ENCODE measurements around the gene CYTH3.
"Not testable (repeated sequence)": the region's sequence is repeated elsewhere in the genome, so short reads cannot be mapped to it uniquely, and the experiment has no call there.

Gene CYTH3, protein sequence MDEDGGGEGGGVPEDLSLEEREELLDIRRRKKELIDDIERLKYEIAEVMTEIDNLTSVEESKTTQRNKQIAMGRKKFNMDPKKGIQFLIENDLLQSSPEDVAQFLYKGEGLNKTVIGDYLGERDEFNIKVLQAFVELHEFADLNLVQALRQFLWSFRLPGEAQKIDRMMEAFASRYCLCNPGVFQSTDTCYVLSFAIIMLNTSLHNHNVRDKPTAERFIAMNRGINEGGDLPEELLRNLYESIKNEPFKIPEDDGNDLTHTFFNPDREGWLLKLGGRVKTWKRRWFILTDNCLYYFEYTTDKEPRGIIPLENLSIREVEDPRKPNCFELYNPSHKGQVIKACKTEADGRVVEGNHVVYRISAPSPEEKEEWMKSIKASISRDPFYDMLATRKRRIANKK

GRCh38 chr7:6272481-6273323 is at the start of gene CYTH3:
Gene CYTH3 (minus strand): TSS chr7:6272624. CDS start chr7:6272507, 117 bp downstream.
- H3K36me3 ChIP-seq (ENCODE audit: control insufficient read depth, insufficient read depth, low read length) = no peaks in the 10 kb centered on the region
- peak within 1 kb of the TSS; percentile 86 for H3K4me3 ChIP-seq (ENCODE audit: low read depth, low read length)
- H3K9me3 ChIP-seq (ENCODE audit: control insufficient read depth, insufficient read depth, low read length) = no peaks in the 10 kb centered on the region
- H3K27me3 ChIP-seq (ENCODE audit: control insufficient read depth, insufficient read depth, low read length) = peaks cover 18% of the 10 kb centered on the region
- H3K27ac ChIP-seq (ENCODE audit: low read depth, low read length) = no peak within 1 kb of the TSS
- H3K9ac ChIP-seq (ENCODE audit: low read depth, low read length) = no peak within 1 kb of the TSS
- H3K4me1 ChIP-seq (ENCODE audit: control insufficient read depth, insufficient read depth, low read length) = peaks cover 26% of the 10 kb centered on the region

DNA sequence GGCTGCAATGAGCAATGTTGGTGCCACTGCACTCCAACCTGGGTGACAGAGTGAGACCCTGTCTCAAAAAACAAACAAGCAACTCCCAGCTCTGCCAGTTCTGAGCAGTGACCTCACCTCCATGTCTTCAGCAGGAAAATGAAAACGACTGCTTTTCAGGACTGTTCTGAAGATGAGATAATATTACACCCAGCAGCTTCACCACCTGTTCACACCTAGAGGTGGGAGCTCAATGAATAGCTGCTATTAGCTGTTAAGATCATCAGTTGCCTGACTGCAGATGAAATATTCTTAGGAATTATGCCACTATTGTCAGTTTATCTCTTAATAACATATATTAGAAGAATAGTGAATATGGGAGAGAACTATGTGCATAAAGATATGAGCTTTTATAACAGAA is 48.4 kb upstream of the CYTH3 start:
- H3K4me1 ChIP-seq (ENCODE audit: control insufficient read depth, insufficient read depth, low read length) = no peaks in the 10 kb centered on the region
- no peaks in the 10 kb centered on the region for H3K9me3 ChIP-seq (ENCODE audit: control insufficient read depth, insufficient read depth, low read length)
- no peak overlapping the region for H3K27ac ChIP-seq (ENCODE audit: low read depth, low read length)
- no peak overlapping the region for H3K4me3 ChIP-seq (ENCODE audit: low read depth, low read length)
- H3K27me3 ChIP-seq (ENCODE audit: control insufficient read depth, insufficient read depth, low read length) = no peaks in the 10 kb centered on the region
- H3K36me3 ChIP-seq (ENCODE audit: control insufficient read depth, insufficient read depth, low read length) = no peaks in the 10 kb centered on the region
- no peak overlapping the region for H3K9ac ChIP-seq (ENCODE audit: low read depth, low read length)

- H3K4me3 ChIP-seq (ENCODE audit: low read depth, low read length) = no peak overlapping the region
- no peak overlapping the region for H3K9ac ChIP-seq (ENCODE audit: low read depth, low read length)
- H3K36me3 ChIP-seq (ENCODE audit: control insufficient read depth, insufficient read depth, low read length) = no peaks in the 10 kb centered on the region
- no peaks in the 10 kb centered on the region for H3K4me1 ChIP-seq (ENCODE audit: control insufficient read depth, insufficient read depth, low read length)
- H3K27me3 ChIP-seq (ENCODE audit: control insufficient read depth, insufficient read depth, low read length) = no peaks in the 10 kb centered on the region
- no peaks in the 10 kb centered on the region for H3K9me3 ChIP-seq (ENCODE audit: control insufficient read depth, insufficient read depth, low read length)
- no peak overlapping the region for H3K27ac ChIP-seq (ENCODE audit: low read depth, low read length)
Measured at GRCh38 chr7:6317797-6318438, 45.5 kb upstream of the CYTH3 start.

GRCh38 chr7:6316226-6316625 is 43.8 kb upstream of the CYTH3 start:
- H3K36me3 ChIP-seq (ENCODE audit: control insufficient read depth, insufficient read depth, low read length) = no peaks in the 10 kb centered on the region
- H3K27me3 ChIP-seq (ENCODE audit: control insufficient read depth, insufficient read depth, low read length) = no peaks in the 10 kb centered on the region
- H3K4me3 ChIP-seq (ENCODE audit: low read depth, low read length) = no peak overlapping the region
- no peak overlapping the region for H3K27ac ChIP-seq (ENCODE audit: low read depth, low read length)
- no peaks in the 10 kb centered on the region for H3K9me3 ChIP-seq (ENCODE audit: control insufficient read depth, insufficient read depth, low read length)
- H3K9ac ChIP-seq (ENCODE audit: low read depth, low read length) = no peak overlapping the region
- H3K4me1 ChIP-seq (ENCODE audit: control insufficient read depth, insufficient read depth, low read length) = no peaks in the 10 kb centered on the region

GRCh38 chr7:6315746-6316145 is 43.3 kb upstream of the CYTH3 start:
- Histone ChIP-seq H3K4me3 (ENCODE audit: low read depth, low read length) (no peak overlapping the region), H3K4me1 (ENCODE audit: control insufficient read depth, insufficient read depth, low read length) (no peaks in the 10 kb centered on the region), H3K27me3 (ENCODE audit: control insufficient read depth, insufficient read depth, low read length) (no peaks in the 10 kb centered on the region), H3K9ac (ENCODE audit: low read depth, low read length) (no peak overlapping the region), H3K36me3 (ENCODE audit: control insufficient read depth, insufficient read depth, low read length) (no peaks in the 10 kb centered on the region), H3K9me3 (ENCODE audit: control insufficient read depth, insufficient read depth, low read length) (no peaks in the 10 kb centered on the region), H3K27ac (ENCODE audit: low read depth, low read length) (no peak overlapping the region)

GRCh38 chr7:6310271-6310993 is 38.0 kb upstream of the CYTH3 start:
- H3K9me3 ChIP-seq (ENCODE audit: control insufficient read depth, insufficient read depth, low read length) = no peaks in the 10 kb centered on the region
- H3K9ac ChIP-seq (ENCODE audit: low read depth, low read length) = no peak overlapping the region
- no peaks in the 10 kb centered on the region for H3K36me3 ChIP-seq (ENCODE audit: control insufficient read depth, insufficient read depth, low read length)
- H3K4me3 ChIP-seq (ENCODE audit: low read depth, low read length) = no peak overlapping the region
- no peak overlapping the region for H3K27ac ChIP-seq (ENCODE audit: low read depth, low read length)
- H3K27me3 ChIP-seq (ENCODE audit: control insufficient read depth, insufficient read depth, low read length) = no peaks in the 10 kb centered on the region
- no peaks in the 10 kb centered on the region for H3K4me1 ChIP-seq (ENCODE audit: control insufficient read depth, insufficient read depth, low read length)

DNA sequence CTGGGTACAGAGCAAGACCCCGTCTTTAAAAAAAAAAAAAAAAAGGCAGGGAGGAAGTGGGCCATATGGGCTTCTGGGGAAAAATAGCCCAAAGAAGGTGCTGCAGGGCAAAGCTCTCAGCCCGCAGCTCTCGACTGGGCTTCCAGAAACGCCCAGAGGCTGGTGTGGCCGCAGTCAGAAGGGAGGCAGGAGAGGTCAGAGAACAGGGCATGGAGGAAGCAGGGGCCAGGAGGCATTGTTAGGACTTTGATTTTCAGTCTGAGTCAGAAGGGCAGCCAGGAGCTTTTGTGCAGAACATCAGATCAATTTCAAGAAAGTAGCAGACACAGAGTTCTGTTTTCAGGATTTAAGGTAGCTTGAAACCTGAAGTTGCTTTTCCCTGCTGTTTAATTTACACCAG is 35.3 kb upstream of the CYTH3 start:
- no peaks in the 10 kb centered on the region for H3K4me1 ChIP-seq (ENCODE audit: control insufficient read depth, insufficient read depth, low read length)
- H3K9me3 ChIP-seq (ENCODE audit: control insufficient read depth, insufficient read depth, low read length) = no peaks in the 10 kb centered on the region
- H3K4me3 ChIP-seq (ENCODE audit: low read depth, low read length) = no peak overlapping the region
- H3K27me3 ChIP-seq (ENCODE audit: control insufficient read depth, insufficient read depth, low read length) = no peaks in the 10 kb centered on the region
- no peak overlapping the region for H3K27ac ChIP-seq (ENCODE audit: low read depth, low read length)
- no peak overlapping the region for H3K9ac ChIP-seq (ENCODE audit: low read depth, low read length)
- no peaks in the 10 kb centered on the region for H3K36me3 ChIP-seq (ENCODE audit: control insufficient read depth, insufficient read depth, low read length)

- no peaks in the 10 kb centered on the region for H3K9me3 ChIP-seq (ENCODE audit: control insufficient read depth, insufficient read depth, low read length)
- no peaks in the 10 kb centered on the region for H3K36me3 ChIP-seq (ENCODE audit: control insufficient read depth, insufficient read depth, low read length)
- no peaks in the 10 kb centered on the region for H3K4me1 ChIP-seq (ENCODE audit: control insufficient read depth, insufficient read depth, low read length)
- H3K9ac ChIP-seq (ENCODE audit: low read depth, low read length) = no peak overlapping the region
- no peak overlapping the region for H3K27ac ChIP-seq (ENCODE audit: low read depth, low read length)
- H3K27me3 ChIP-seq (ENCODE audit: control insufficient read depth, insufficient read depth, low read length) = no peaks in the 10 kb centered on the region
- H3K4me3 ChIP-seq (ENCODE audit: low read depth, low read length) = no peak overlapping the region
Measured at GRCh38 chr7:6306471-6306870, 34.0 kb upstream of the CYTH3 start.

- H3K9me3 ChIP-seq (ENCODE audit: control insufficient read depth, insufficient read depth, low read length) = no peaks in the 10 kb centered on the region
- no peaks in the 10 kb centered on the region for H3K27me3 ChIP-seq (ENCODE audit: control insufficient read depth, insufficient read depth, low read length)
- H3K4me1 ChIP-seq (ENCODE audit: control insufficient read depth, insufficient read depth, low read length) = no peaks in the 10 kb centered on the region
- no peak overlapping the region for H3K27ac ChIP-seq (ENCODE audit: low read depth, low read length)
- H3K9ac ChIP-seq (ENCODE audit: low read depth, low read length) = no peak overlapping the region
- no peak overlapping the region for H3K4me3 ChIP-seq (ENCODE audit: low read depth, low read length)
- no peaks in the 10 kb centered on the region for H3K36me3 ChIP-seq (ENCODE audit: control insufficient read depth, insufficient read depth, low read length)
Measured at GRCh38 chr7:6305330-6305729, 32.9 kb upstream of the CYTH3 start.

DNA sequence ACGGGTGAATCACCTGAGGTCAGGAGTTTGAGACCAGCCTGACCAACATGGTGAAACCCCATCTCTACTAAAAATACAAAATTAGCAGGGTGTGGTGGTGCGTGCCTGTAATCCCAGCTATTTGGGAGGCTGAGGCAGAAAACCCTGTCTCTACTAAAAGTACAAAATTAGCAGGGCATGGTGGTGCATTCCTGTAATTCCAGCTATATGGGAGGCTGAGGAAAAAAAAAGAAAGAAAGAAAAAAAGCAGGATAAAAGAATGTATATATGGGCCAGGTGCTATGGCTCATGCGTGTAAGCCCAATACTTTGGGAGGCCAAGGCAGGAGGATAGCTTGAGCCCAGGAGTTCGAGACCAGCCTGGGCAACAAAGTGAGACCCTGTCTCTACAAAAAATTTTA is 29.0 kb upstream of the CYTH3 start:
- not testable (repeated sequence) for H3K36me3 ChIP-seq (ENCODE audit: control insufficient read depth, insufficient read depth, low read length); H3K9me3 ChIP-seq (ENCODE audit: control insufficient read depth, insufficient read depth, low read length); H3K27me3 ChIP-seq (ENCODE audit: control insufficient read depth, insufficient read depth, low read length); H3K4me1 ChIP-seq (ENCODE audit: control insufficient read depth, insufficient read depth, low read length); H3K27ac ChIP-seq (ENCODE audit: low read depth, low read length); H3K4me3 ChIP-seq (ENCODE audit: low read depth, low read length); H3K9ac ChIP-seq (ENCODE audit: low read depth, low read length)

Measured in HUES48 (cell line).